Fibroblast of gingiva (primary cell): Measurements from ENCODE around the gene PTPRD.

Experiments
- DNase-seq: peaks from one replicate; pipeline ENCODE4 v3.0.0-alpha.2; 2011; ENCODE audit warnings: low read depth

PTPRD gene

GRCh38 chr9:8337834-8338766 lies 2274.7 kb downstream of the PTPRD start:
- no peak for DNase-seq

- DNase-seq, result no peak
Measured at GRCh38 chr9:8332871-8333270, 2279.9 kb downstream of the PTPRD start.

GRCh38 chr9:8332331-8332650 lies 2280.5 kb downstream of the PTPRD start:
- no peak for DNase-seq

- no peak for DNase-seq
Measured at GRCh38 chr9:8331507-8332330, 2281.1 kb downstream of the PTPRD start.

GRCh38 chr9:8329561-8330283 lies 2283.1 kb downstream of the PTPRD start:
- DNase-seq, result no peak

- no peak for DNase-seq
Measured at GRCh38 chr9:8315211-8315610, 2297.6 kb downstream of the PTPRD start.

GRCh38 chr9:8309258-8309657 lies 2303.5 kb downstream of the PTPRD start:
- no peak for DNase-seq

- DNase-seq, result no peak
Measured at GRCh38 chr9:8304720-8305119, 2308.1 kb downstream of the PTPRD start.

- DNase-seq, result no peak
Measured at GRCh38 chr9:8301296-8301695, 2311.5 kb downstream of the PTPRD start.

- no peak for DNase-seq
Measured at GRCh38 chr9:8297047-8297446, 2315.8 kb downstream of the PTPRD start.

- no peak for DNase-seq
Measured at GRCh38 chr9:8292657-8293056, 2320.1 kb downstream of the PTPRD start.

- DNase-seq, result no peak
Measured at GRCh38 chr9:8289681-8290080, 2323.1 kb downstream of the PTPRD start.

- no peak for DNase-seq
Measured at GRCh38 chr9:8287970-8288369, 2324.8 kb downstream of the PTPRD start.

- DNase-seq, result no peak
Measured at GRCh38 chr9:8287501-8287900, 2325.3 kb downstream of the PTPRD start.

- no peak for DNase-seq
Measured at GRCh38 chr9:8284884-8285283, 2327.9 kb downstream of the PTPRD start.

GRCh38 chr9:8282535-8282934 lies 2330.3 kb downstream of the PTPRD start:
- no peak for DNase-seq

GRCh38 chr9:8280811-8281210 lies 2332.0 kb downstream of the PTPRD start:
- no peak for DNase-seq

- DNase-seq, result no peak
Measured at GRCh38 chr9:8278048-8278447, 2334.8 kb downstream of the PTPRD start.

GRCh38 chr9:8270235-8270634 lies 2342.6 kb downstream of the PTPRD start:
- DNase-seq, result no peak

- DNase-seq, result no peak
Measured at GRCh38 chr9:8268881-8269280, 2343.9 kb downstream of the PTPRD start.

GRCh38 chr9:8268216-8268878 lies 2344.5 kb downstream of the PTPRD start:
- no peak for DNase-seq

- DNase-seq, result no peak
Measured at GRCh38 chr9:8267636-8268035, 2345.2 kb downstream of the PTPRD start.
